ENCODE data around the gene SMU1.
A peak's percentile ranks its signal among the peaks of the same experiment; 100 is the strongest.

The SMU1 gene

GRCh38 chr9:33076046-33077004, at the start of gene SMU1:
Gene SMU1 (minus strand): TSS chr9:33076674. CDS start chr9:33076608, 66 bp downstream.
- peak; percentile 93 for DNase-seq

- DNase-seq, result no peak
Observed at GRCh38 chr9:33125461-33125860, 49.0 kb upstream of the SMU1 start.

- DNase-seq, result no peak
Observed at GRCh38 chr9:33124751-33125381, 48.4 kb upstream of the SMU1 start.

GRCh38 chr9:33124046-33124445, 47.6 kb upstream of the SMU1 start:
- DNase-seq, result no peak

GRCh38 chr9:33123407-33124031, 47.0 kb upstream of the SMU1 start:
- DNase-seq, result no peak

GRCh38 chr9:33120620-33121019, 44.1 kb upstream of the SMU1 start:
- DNase-seq, result no peak

- no peak for DNase-seq
Observed at GRCh38 chr9:33117796-33118195, 41.3 kb upstream of the SMU1 start.

GRCh38 chr9:33117306-33117705, 40.8 kb upstream of the SMU1 start:
- no peak for DNase-seq

GRCh38 chr9:33116860-33117259, 40.4 kb upstream of the SMU1 start:
- no peak for DNase-seq

GRCh38 chr9:33114746-33115145, 38.3 kb upstream of the SMU1 start:
- DNase-seq, result no peak

- DNase-seq, result no peak
Observed at GRCh38 chr9:33113799-33114547, 37.5 kb upstream of the SMU1 start.

GRCh38 chr9:33112094-33112493, 35.6 kb upstream of the SMU1 start:
- no peak for DNase-seq

GRCh38 chr9:33111631-33112030, 35.2 kb upstream of the SMU1 start:
- no peak for DNase-seq

- DNase-seq, result no peak
Observed at GRCh38 chr9:33110686-33111085, 34.2 kb upstream of the SMU1 start.

GRCh38 chr9:33109850-33110595, 33.5 kb upstream of the SMU1 start:
- no peak for DNase-seq

GRCh38 chr9:33109097-33109496, 32.6 kb upstream of the SMU1 start:
- no peak for DNase-seq

GRCh38 chr9:33108472-33108871, 32.0 kb upstream of the SMU1 start:
- DNase-seq, result no peak

GRCh38 chr9:33107762-33108161, 31.3 kb upstream of the SMU1 start:
- no peak for DNase-seq

GRCh38 chr9:33106827-33107621, 30.6 kb upstream of the SMU1 start:
- DNase-seq, result no peak

GRCh38 chr9:33106372-33106771, 29.9 kb upstream of the SMU1 start:
- DNase-seq, result no peak

GRCh38 chr9:33105959-33106358, 29.5 kb upstream of the SMU1 start:
- no peak for DNase-seq
